GM19372 (cell line): ENCODE measurements around the gene EXT2.

Source experiments
- ATAC-seq: cut with Tn5 transposase; IDR thresholded peaks from one replicate; pipeline ENCODE4 v1.9.1; 2021; ENCODE audit warnings: mild to moderate bottlenecking, low read depth, moderate library complexity; ENCODE audit not compliant: unreplicated experiment

EXT2 gene

DNA sequence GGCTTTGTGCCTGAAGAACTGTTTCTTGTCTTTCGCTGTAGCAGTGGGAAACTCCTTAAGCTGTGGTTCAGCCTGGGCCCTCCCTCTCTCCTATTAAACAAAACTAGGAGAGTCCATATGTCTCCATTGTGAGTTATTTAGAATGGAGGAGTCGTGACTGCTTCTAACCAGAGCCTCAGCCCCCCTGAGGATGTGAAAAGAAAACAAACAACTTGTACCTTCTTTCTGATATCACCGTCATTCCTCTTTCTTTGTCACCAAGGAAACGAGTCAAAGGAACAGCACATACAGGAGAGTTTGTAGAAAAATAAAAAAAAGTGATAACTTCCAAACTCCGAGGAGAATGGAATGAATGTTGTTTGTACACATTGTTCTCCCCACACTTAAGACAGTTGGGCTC lies 11.6 kb upstream of the EXT2 start:
- no peak for ATAC-seq

DNA sequence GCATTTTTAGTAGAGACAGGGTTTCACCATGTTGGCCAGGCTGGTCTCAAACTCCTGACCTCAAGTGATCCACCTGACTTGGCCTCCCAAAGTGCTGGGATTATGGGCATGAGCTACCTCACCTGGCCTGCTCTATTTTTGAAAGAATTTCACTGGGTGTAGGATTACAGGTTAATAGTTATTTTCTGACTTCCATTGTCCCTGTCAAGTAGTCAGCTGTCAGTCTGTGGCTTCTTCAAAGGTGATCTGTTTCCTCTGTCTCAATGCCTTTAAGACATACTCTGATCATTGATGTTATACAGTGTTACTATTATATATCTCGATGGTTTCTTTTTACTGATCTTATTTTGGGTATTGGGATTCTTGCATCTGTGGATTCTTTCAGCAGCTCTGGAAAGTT lies 10.1 kb upstream of the EXT2 start:
- no peak for ATAC-seq

DNA sequence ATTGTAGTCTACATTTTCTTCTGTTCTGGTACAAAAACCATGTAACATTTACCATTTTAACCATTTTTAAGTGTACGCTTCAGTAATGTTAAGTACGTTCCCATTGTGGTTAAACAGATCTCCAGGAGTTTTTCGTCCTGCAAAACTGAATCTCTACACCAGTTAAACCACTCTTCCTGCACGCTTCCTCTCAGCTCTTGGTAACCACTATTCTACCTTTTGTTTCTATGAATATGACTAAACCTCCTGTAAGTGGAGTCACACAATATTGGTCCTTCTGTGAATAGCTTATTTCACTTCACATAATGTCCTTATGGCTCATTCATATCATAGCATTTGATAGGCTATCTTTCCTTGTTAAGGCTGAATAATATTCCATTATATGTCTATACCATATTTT lies 7.1 kb upstream of the EXT2 start:
- no peak for ATAC-seq

DNA sequence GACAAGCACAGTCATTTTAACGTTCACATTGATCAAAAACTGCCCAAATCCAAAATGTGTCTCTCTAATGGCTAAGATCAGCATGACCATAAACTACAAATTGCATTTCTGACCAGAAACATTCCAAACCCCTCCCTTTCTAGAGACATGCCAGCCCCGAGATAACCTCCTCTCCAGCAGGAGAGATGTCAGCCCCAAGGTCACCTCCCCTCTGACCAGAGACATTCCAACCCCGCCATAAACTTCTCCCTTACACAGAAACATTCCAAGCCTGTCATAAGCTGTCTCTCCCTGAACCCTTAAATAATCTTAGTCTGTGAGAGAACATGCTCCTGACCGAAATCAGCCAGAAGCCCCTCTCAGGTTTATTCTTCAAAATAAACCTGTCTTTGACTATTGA lies 6.6 kb upstream of the EXT2 start:
- no peak for ATAC-seq

DNA sequence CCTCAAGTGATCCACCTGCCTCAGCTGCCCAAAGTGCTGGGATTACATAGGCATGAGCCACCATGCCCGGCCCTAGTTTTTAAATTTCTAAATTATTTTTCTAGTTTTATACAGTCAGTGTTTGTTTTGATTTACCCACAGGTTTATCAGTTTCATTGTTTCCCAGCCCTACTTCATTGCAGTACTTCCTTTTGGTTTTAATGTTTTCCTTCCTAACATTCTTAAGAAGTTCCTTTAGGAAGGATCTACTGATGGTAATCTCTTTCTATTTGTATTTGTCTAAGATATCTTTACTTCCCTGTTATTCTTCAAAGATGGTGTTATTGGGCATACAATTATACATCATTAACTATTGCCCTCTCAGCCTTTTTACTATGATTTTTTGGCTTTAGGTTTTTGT lies 4.9 kb upstream of the EXT2 start:
- no peak for ATAC-seq

DNA sequence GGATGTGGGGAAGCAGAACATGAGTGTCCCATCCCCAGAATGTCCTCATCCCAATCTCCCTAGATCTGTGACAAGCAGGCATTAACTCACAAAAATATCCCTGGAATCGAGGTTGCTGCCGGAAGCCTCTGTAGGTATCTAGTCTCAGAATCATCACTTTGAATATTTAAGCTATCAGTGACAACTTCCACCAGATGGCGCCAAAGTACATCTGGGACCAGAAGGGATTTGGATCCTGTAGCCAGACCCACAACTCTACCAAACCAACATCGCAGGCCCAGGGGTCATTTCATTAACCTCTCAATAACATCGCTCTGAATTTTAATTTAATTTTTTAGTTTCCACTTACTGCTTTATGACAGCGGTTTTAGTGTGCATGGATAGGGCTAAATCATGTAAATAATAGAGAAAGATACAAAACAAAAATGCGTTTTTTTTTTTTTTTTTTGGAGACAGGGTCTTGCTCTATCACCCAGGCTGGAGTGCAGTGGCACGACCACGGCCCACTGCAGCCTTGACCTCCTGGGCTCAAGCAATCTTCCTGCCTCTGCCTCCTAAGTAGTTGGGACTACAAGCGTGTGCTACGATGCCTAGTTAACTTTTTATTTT lies 1.1 kb upstream of the EXT2 start:
- ATAC-seq, result no peak

DNA sequence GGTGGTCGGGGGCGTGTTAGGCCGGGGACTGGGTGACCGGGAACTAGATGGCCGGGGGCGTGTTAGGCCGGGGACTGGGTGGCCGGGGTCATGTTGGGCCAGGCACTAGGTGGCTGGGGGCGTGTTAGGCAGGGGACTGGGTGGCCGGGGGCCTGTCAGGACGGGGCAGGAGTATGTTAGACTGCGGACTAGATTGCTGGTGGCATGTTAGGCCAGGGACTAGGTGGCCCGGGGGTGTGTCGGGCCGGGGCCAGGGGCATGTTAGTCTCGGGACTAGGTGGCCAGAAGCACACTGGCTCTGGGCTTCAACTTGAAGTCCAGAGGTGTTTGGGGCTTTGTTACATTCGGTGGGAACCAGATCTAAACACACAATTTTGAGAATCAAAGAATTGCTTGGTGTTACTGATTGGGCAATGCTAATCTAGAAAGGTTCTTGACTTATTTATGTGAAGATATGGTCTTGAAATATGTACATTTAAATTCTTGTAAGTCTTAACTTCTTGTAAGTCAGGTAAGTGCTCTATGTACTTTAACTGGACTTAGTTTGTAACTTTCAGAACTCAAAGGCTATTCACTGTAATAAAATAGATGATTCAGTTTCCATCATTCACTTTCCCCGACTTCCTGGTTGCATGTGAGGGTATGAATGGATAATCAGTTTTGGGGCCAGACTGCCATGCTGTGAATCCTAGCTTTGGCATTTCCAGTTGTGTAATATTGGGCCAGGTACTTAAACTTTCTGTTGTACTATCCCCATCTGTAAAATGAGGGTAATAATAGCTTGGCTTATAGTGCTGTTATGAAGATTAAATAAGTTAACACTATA lies 1.1 kb downstream of the EXT2 start:
- ATAC-seq, result no peak

DNA sequence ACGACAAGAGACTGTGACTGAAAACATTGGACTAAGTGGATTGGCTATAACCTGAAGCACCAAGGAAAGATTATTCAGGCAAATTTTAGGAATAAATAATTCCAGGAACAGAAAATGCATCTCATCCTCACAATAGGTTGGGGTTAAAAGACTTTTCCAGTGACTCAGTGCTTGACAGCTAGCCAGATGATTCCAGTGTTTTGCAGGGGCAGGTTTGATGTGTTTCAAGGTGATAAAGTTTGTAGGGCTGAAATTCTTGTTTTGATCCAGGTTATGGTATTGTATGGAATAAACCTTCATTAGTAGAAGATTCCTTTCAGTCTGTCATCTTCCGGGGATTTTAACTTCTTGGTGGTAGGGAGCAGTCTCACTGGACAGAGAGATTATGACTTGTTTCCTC lies 2.3 kb downstream of the EXT2 start:
- no peak for ATAC-seq

DNA sequence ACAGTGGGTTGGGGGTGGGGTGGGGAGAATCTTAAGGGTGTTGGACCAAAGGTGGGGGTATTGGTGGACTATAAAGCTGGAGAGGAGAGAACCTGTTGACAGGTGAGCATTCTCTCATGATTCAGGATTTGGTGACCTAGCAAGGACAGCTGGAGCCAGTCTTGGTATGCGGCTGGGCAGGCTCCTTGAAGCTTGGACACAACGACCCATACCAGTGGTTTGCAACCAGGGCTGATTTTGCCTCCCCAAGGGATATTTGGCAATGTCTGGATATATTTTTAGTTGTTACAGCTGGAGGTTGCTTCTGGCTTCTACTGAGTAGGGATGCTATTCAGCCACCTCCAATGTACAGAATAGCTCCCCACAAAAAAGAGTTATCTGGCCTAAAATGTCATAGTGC lies 5.6 kb downstream of the EXT2 start:
- ATAC-seq, result no peak

DNA sequence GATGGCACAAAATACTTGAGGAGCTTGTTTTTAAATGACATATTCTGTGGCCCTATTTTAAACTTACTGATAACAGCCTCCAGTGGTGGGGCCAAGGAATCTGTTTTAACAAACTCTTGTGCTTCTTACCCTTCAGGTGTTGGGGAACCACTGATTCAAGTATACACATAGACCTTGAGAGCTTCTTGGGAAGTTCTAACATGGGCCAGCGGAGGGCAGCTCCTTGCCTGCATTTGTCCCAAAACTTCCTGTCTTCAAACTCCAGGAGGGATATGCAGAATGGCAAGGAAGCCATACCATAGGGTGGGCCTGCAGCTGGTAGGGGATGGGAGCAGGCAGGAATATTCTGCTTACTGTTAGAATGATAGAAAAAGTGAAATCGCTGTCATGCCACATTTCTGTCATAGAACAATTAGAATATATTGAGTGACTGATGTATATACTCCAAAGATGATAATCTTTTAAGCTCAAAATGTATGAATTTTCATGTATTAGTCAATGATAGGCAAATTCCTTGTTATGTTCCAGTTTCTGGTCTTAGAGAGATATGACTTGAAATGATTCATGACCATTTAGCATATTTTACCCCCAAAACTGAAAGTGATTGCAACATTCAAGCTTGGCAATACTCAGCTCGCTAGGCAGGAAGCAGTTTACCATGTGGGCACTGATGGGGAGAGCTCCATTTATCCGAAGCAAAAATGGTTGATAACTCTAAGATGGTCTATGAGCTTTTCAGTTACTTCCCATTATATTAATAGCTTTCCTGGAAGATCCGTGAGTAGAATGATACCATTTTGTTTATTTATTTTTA lies 9.2 kb downstream of the EXT2 start:
- no peak for ATAC-seq

DNA sequence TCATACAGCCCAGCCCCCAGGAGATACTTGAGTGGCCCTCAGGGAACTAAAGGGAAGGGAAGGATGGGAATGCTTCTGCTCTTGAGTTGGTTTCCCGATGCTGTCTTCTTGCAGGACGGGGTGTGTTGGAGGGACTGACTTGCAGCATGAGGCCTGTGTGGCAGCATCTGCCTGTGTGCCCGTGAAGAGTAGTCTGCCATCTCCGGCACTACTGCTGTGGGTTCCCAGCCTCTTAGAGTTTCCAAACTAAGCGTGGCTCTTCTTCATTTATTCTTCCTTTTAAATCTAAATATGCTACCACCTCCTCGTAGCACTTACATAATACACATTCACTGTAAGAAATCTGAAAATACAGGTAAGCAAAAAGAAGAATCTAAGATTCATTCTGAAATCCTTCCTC lies 12.8 kb downstream of the EXT2 start:
- ATAC-seq, result no peak

DNA sequence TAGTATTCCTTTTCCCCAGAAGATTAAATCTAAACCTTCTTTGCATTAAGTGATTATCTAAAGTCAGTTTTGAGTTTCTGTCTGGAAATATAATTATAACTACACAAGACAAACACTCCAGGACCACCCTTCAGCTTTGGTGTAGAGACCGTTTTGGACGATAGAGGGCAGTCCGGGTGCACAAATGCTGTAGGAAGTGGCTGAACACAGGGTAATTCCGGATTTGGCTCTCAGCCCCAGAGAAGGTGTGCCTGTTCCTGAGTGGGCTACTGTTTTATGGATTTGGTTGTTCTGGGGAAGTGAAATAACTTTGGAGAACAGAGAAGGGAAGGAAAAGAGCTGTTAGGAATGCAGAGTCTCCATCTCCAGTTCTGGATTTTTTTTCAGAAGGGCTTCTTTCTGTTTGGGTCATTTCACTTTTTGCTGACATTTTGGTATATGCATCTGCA lies 14.8 kb downstream of the EXT2 start:
- ATAC-seq, result peak; percentile 97

DNA sequence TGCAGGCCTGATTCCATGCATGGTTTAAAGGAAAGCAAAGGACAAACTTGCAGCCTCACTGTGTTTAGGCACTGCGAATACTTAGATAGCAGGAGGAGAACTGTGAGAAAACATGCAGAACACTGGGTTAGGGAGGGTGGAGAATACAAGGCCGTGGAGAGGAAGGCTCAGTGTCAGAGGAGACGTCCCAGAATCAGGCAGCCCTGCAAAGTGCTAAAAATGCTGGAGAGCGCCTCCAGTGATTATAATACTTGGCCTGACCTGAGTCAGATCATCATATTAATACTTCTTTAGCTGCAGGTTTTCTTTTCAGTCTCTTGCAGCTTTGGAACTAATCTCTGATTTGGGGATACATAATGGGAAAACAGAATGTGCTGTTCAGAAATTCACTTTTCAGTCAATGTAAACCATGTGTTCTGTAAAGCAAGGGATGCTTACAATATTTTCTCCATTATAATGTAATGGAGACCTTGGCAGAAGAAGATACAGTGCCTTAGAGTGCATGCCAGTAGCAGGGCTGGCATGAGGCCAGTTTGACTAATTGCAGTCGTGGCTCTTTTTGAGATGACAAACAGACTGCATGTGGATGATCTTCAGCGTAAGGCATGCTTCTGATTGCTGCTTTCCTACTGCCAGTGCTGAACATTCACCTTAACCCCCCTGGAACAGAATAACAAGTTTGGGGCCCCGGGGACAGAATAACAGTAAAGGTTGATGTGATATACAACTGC lies 16.8 kb downstream of the EXT2 start:
- ATAC-seq, result no peak

DNA sequence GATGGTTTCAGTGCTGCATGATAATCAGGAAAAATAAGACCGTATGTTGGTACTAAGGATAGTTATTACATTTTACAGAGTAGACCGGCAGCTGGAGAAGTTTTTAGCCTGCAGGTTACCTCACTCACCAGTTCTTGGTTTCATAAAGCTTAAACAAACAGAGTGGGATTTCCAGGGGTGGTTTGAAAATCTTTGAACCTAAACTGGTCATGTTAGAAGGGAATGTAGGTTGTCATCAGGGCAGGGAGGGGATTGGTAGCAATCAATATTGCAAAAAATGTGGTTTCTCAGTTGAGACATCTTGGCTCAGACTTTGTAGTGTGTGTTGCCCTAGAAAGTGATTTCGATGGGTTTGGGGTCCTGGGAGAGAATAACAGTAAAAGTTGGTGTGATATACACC lies 17.5 kb downstream of the EXT2 start:
- ATAC-seq, result no peak

DNA sequence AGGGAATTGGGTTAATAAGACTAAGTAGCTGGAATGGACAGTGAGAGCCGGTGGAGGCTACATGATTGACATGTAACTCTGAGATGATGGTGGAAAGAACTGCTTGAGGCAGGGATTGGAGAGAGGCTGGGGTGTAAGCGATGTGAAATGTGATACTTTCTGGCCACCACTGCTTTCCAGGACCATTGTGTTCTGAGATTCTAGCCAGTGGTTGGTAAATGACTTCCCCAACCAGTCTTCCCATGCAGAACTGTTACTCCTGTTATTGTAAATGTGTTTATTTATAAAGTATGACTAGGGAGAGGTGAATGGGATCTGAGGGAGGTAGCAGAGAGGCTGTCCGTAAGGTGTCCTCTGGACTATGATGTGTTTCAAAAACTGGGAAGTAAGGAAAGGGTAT lies 18.1 kb downstream of the EXT2 start:
- no peak for ATAC-seq

DNA sequence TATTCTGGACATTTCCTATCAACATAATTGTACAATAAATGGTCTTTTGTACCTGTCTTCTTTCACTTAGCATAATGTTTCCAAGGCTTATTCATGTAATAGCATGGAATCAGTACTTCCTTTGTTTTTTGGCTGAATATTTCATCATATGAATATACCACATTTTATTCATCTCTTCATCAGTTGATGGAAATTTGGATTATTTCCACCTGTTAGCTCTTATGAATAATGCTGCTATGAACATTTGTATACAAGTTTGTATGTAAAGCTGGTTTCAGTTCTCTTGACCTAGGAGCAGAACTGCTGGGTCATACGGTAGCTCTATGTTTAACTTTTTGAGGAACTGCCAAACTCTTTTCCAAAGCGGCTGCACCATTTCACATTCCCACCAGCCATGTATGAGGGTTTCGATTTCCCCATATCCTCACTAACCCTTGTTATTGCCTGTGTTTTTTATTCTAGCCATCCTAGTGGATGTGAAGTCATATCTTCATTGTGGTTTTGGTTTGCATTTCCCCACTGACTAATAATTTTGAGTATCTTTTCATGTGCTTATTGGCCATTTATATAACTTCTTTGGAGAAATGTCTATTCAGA lies 20.9 kb downstream of the EXT2 start:
- ATAC-seq, result no peak

DNA sequence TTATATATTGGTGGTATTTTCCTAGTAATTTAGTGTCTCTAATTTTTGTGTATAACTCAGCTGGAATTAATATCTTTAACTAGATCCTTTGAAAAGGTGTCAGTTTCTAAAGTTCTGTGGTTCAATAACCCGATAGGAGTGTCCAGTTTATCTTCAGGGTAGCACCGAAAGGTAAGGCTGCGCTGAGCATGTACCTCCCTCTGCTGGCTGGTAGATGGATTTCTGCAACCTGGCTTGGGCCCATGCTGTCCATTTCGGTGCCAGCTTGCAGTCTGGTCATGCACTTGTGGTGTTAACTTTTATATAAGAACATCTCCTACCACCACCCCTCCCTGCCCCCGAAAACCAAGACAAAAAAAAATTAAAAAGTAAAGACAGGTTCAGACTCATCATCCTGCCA lies 24.7 kb downstream of the EXT2 start:
- ATAC-seq, result no peak

DNA sequence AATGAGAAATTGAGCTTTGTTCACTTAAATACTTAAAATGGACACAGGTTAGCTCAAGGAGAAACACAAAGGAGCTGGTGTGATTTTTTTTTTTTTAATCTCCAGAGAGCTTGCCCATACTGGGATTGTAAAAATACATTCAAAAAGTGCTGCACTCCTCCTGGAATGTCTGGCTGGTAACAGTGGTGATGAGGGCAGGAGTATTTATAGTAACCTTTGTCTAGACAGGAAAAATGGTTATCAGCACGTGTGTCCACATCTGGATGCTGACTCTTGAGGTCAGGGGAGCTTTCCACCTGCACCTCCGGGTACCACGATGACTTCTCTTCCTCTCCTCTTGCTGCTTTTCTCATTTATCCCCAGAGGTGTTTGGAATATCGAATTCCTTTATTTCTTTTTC lies 30.1 kb downstream of the EXT2 start:
- ATAC-seq, result no peak

DNA sequence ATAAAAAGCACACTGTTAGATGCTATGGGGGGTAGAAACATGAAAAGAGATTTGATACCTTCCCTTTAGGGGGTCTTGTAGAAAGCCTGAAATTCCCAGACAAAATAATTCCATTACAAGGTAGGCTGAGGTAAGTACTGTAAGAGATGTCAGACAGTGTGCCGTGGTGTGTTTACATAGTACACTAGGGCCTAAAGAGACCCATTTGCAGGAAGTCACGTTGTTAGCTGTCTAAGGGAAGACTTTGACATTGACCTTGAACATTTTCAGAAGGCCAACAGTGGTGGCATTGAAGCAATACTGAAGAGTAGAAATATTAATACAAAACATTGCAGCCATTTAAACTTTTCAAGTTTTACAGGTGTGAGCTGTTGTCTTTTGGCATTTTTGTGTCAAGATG lies 30.8 kb downstream of the EXT2 start:
- no peak for ATAC-seq

DNA sequence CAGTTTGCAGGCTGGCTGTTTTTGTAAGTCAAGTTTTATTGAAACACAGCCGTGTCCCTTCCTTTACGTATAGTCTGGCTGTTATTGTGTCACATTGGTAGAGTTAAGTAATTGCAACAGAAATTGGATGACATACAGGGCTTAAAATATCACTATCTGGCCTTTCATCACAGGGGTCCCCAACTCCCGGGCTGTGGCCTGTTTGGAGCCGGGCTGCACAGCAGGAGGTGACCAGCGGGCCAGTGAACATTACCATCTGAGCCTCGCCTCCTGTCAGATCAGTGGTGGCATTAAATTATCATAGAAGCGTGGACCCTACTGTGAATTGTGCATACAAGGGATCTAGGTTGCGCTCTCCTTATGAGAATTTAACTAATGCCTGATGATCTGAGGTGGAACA lies 31.7 kb downstream of the EXT2 start:
- no peak for ATAC-seq
